ENCODE results near the gene PGAP6.

GRCh38 chr16:398561-399339 lies 17.0 kb upstream of the PGAP6 start:
- TF ChIP-seq CTCF (IDR thresholded peaks at IDR 0.05) (no peak), POLR2A (IDR thresholded peaks at IDR 0.05) (no peak)

Measured in lower leg skin (tissue), 3 donors.